ENCODE results near the gene SON. TPM values are rescaled to one million over a fixed set of nuclear protein-coding genes. Genes with fewer than 3 reads are reported as not detected.
A peak's percentile ranks its signal among the peaks of the same experiment; 100 is the strongest.

SON gene
- total RNA-seq, 1 experiment from 2014 or later = 328 TPM

DNA sequence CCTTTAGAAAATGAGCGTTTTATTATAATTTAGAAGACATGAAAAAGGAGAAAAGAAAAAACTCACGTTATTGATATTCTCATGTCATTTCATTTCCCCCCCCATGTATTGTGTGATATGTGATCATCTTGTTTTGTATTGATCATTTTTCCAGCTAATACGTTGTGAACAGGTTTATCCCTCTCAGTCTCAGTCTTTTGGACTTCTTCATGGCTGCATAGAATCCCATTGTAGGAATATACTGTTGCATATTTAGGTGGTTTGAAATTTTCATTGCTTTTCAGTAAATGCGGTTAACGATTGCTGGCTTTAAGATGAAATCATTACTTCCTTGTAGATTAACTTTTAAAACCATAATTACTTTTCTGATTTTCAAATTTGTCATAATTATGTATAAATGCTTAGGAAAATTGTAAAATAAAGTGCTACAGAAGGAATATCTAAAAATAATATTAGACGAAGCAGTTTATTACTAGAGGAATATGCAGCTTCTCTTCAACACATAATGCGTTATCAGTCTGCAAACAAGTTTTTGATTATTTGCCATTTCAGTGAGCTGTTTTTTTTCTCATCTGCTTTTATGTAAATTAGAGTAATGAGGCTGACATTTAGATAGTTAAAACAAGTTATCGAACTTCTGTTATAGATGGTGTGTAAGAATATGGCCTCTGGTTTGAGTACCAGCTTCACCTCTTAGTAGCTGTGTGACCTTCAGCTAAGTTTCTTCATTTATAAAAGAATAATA is 1.8 kb downstream of the SON start:
- POLR2A ChIA-PET (ENCODE audit: low non-redundant PET) = no interaction called here
- H3K36me3 ChIP-seq (ENCODE audit: insufficient read depth, low read length, poor library complexity, severe bottlenecking) = peaks cover 46% of the 10 kb centered on the region
- no TSS peak for BruUV-seq (replicated peaks)
- H3K4me1 ChIP-seq (ENCODE audit: insufficient read depth, low read length, poor library complexity, severe bottlenecking) = peaks cover 20% of the 10 kb centered on the region
- DNase-seq (ENCODE audit: low spot score) = no peak
- TF ChIP-seq EZH2 (IDR thresholded peaks at IDR 0.05; ENCODE audit: borderline replicate concordance, low read depth, low read length, poor library complexity, severe bottlenecking) = no peak
- TF ChIP-seq, protein P1, sequence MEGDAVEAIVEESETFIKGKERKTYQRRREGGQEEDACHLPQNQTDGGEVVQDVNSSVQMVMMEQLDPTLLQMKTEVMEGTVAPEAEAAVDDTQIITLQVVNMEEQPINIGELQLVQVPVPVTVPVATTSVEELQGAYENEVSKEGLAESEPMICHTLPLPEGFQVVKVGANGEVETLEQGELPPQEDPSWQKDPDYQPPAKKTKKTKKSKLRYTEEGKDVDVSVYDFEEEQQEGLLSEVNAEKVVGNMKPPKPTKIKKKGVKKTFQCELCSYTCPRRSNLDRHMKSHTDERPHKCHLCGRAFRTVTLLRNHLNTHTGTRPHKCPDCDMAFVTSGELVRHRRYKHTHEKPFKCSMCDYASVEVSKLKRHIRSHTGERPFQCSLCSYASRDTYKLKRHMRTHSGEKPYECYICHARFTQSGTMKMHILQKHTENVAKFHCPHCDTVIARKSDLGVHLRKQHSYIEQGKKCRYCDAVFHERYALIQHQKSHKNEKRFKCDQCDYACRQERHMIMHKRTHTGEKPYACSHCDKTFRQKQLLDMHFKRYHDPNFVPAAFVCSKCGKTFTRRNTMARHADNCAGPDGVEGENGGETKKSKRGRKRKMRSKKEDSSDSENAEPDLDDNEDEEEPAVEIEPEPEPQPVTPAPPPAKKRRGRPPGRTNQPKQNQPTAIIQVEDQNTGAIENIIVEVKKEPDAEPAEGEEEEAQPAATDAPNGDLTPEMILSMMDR (conservative IDR thresholded peaks at IDR 0.05; ENCODE audit: low read depth, low read length) = no peak
- no peaks in the 10 kb centered on the region for H3K27me3 ChIP-seq (replicated peaks; ENCODE audit: insufficient read depth, low read depth, low read length, poor library complexity)
- CTCF ChIA-PET = no interaction called here
- H3K9me3 ChIP-seq (ENCODE audit: low read depth, low read length, poor library complexity, severe bottlenecking) = no peaks in the 10 kb centered on the region
- intact Hi-C loops (cut with micrococcal nuclease; ENCODE audit: unreplicated experiment) = loop anchor here (5.0 kb wide), 1 partner anchor 43 kb away; the partner anchor contains the start of gene DONSON
- H3K27ac ChIP-seq (ENCODE audit: low read depth, low read length, poor library complexity, severe bottlenecking) = no peak overlapping the region
- peak overlapping the region; percentile 59 for H3K4me3 ChIP-seq (ENCODE audit: low read depth, low read length, poor library complexity, severe bottlenecking)

DNA sequence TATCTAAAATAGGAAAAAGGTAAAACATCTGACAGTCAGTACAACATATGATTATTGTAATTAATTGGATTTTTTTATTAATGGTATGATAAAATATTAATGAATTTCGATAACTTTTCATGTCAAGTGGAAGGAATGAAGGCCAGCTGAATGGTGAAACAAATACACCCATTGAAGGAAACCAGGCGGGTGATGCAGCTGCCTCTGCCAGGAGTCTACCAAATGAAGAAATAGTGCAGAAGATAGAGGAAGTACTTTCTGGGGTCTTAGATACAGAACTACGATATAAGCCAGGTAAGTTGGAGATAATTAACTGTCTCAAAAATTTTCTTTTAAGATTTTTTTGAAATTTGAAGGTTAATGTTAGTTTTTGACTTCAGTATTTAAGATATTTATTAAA is 3.2 kb downstream of the SON start:
- no peak overlapping the region for H3K4me3 ChIP-seq (ENCODE audit: low read depth, low read length, poor library complexity, severe bottlenecking)
- DNase-seq (ENCODE audit: low spot score) = no peak
- no TSS peak for BruUV-seq (replicated peaks)
- no peaks in the 10 kb centered on the region for H3K27me3 ChIP-seq (replicated peaks; ENCODE audit: insufficient read depth, low read depth, low read length, poor library complexity)
- no peaks in the 10 kb centered on the region for H3K9me3 ChIP-seq (ENCODE audit: low read depth, low read length, poor library complexity, severe bottlenecking)
- intact Hi-C loops (cut with micrococcal nuclease; ENCODE audit: unreplicated experiment) = no loop called here
- peaks cover 55% of the 10 kb centered on the region for H3K36me3 ChIP-seq (ENCODE audit: insufficient read depth, low read length, poor library complexity, severe bottlenecking)
- H3K27ac ChIP-seq (ENCODE audit: low read depth, low read length, poor library complexity, severe bottlenecking) = no peak overlapping the region
- POLR2A ChIA-PET (ENCODE audit: low non-redundant PET) = no interaction called here
- CTCF ChIA-PET = no interaction called here
- H3K4me1 ChIP-seq (ENCODE audit: insufficient read depth, low read length, poor library complexity, severe bottlenecking) = peaks cover 9% of the 10 kb centered on the region
- TF ChIP-seq, protein P1 (conservative IDR thresholded peaks at IDR 0.05; ENCODE audit: low read depth, low read length) = no peak
- no peak for TF ChIP-seq EZH2 (IDR thresholded peaks at IDR 0.05; ENCODE audit: borderline replicate concordance, low read depth, low read length, poor library complexity, severe bottlenecking)

DNA sequence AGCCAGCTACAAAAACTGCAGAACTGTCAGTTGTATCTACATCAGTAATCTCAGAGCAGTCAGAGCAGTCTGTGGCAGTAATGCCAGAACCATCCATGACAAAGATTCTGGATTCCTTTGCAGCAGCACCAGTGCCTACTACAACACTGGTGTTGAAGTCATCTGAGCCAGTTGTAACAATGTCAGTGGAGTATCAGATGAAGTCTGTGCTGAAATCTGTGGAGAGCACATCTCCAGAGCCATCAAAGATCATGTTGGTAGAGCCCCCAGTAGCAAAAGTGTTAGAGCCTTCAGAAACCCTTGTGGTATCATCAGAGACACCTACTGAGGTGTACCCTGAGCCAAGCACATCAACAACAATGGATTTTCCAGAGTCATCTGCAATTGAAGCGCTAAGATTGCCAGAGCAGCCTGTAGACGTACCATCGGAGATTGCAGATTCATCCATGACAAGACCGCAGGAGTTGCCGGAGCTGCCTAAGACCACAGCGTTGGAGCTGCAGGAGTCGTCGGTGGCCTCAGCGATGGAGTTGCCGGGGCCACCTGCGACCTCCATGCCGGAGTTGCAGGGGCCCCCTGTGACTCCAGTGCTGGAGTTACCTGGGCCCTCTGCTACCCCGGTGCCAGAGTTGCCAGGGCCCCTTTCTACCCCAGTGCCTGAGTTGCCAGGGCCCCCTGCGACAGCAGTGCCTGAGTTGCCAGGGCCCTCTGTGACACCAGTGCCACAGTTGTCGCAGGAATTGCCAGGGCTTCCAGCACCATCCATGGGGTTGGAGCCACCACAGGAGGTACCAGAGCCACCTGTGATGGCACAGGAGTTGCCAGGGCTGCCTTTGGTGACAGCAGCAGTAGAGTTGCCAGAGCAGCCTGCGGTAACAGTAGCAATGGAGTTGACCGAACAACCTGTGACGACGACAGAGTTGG is 7.3 kb downstream of the SON start:
- no peak for TF ChIP-seq EZH2 (IDR thresholded peaks at IDR 0.05; ENCODE audit: borderline replicate concordance, low read depth, low read length, poor library complexity, severe bottlenecking)
- TF ChIP-seq, protein P1 (conservative IDR thresholded peaks at IDR 0.05; ENCODE audit: low read depth, low read length) = no peak
- Histone ChIP-seq H3K4me3 (ENCODE audit: low read depth, low read length, poor library complexity, severe bottlenecking) (no peak overlapping the region), H3K27ac (ENCODE audit: low read depth, low read length, poor library complexity, severe bottlenecking) (no peak overlapping the region), H3K4me1 (ENCODE audit: insufficient read depth, low read length, poor library complexity, severe bottlenecking) (peaks cover 6% of the 10 kb centered on the region), H3K27me3 (replicated peaks; ENCODE audit: insufficient read depth, low read depth, low read length, poor library complexity) (no peaks in the 10 kb centered on the region), H3K36me3 (ENCODE audit: insufficient read depth, low read length, poor library complexity, severe bottlenecking) (peaks cover 93% of the 10 kb centered on the region), H3K9me3 (ENCODE audit: low read depth, low read length, poor library complexity, severe bottlenecking) (no peaks in the 10 kb centered on the region)
- intact Hi-C loops (cut with micrococcal nuclease; ENCODE audit: unreplicated experiment) = no loop called here
- POLR2A ChIA-PET (ENCODE audit: low non-redundant PET) = no interaction called here
- DNase-seq (ENCODE audit: low spot score) = no peak
- CTCF ChIA-PET = no interaction called here
- BruUV-seq (replicated peaks) = no TSS peak
